Measurements from ENCODE around the gene MRM1.
"Not testable (repeated sequence)": the region's sequence is repeated elsewhere in the genome, so short reads cannot be mapped to it uniquely, and the experiment has no call there.

Gene MRM1

DNA sequence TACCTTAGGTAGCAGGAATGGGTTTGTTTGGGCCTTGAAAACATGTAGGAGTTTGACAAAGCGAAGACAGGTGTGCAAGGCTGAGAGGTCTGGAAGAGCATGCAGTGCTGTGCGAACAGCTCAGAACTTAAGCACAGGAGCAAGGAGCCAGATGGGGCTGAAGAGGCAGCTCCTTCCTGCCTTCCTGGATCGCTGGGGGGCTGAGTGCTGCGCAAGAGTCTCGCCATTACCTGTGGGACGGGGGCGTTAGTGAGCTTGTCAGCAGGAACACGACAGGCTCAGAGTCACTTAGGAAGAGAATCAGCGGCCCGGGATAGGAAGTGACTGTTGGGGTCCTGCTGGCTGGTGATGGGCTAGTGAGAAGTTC, 464 bp upstream of the MRM1 start:
- Histone ChIP-seq H3K27me3 (ENCODE audit: control insufficient read depth, insufficient read depth, low read length) (no peaks in the 10 kb centered on the region), H3K4me1 (ENCODE audit: control insufficient read depth, insufficient read depth, low read length) (0 out of 2 replicates have a peak, but pooled peaks cover 2% of the 10 kb centered on the region), H3K27ac (ENCODE audit: low read length) (no peak overlapping the region), H3K4me3 (ENCODE audit: low read length) (peak overlapping the region; percentile 70; the same call in 1 of the 2 replicates), H3K9me3 (ENCODE audit: control insufficient read depth, insufficient read depth, low read length) (no peaks in the 10 kb centered on the region), H3K36me3 (ENCODE audit: control insufficient read depth, insufficient read depth, low read length) (0 out of 2 replicates have a peak, but pooled peaks cover 7% of the 10 kb centered on the region)
- DNase-seq (ENCODE audit: low read depth, low spot score) = no peak
- no CpG with 5 or more reads among the region's 10 CpGs for WGBS (ENCODE audit: insufficient coverage, insufficient read length)

DNA sequence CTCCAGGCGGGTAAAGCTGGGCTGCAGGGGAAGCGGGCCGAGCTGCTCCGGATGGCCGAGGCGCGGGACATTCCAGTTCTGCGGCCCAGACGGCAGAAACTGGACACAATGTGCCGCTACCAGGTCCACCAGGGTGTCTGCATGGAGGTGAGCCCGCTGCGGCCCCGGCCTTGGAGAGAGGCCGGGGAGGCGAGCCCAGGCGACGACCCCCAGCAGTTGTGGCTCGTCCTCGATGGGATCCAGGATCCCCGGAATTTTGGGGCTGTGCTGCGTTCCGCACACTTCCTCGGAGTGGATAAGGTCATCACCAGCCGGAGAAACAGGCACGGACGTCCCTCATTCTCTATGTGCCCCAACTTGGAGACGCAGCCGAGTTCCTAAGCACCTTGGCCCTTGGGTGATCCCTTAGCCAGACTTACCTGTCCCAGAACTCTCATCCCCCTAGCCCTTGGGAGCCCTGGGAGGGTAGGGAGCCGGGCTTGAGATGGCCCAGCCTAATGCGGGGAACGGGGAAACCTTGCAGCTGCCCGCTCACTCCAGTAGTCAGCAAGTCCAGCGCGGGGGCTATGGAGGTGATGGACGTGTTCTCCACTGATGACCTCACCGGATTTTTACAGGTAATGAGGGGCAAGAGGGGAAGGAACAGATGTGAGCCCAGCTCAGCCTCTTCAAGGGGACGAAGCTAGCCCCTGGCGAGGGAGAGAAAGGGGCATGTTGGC, 806 bp downstream of the MRM1 start:
- peak overlapping the region; percentile 70 for H3K4me3 ChIP-seq (ENCODE audit: low read length)
- no peak overlapping the region for H3K27ac ChIP-seq (ENCODE audit: low read length)
- H3K9me3 ChIP-seq (ENCODE audit: control insufficient read depth, insufficient read depth, low read length) = no peaks in the 10 kb centered on the region
- H3K27me3 ChIP-seq (ENCODE audit: control insufficient read depth, insufficient read depth, low read length) = no peaks in the 10 kb centered on the region
- 0 out of 2 replicates have a peak, but pooled peaks cover 2% of the 10 kb centered on the region for H3K4me1 ChIP-seq (ENCODE audit: control insufficient read depth, insufficient read depth, low read length)
- DNase-seq (ENCODE audit: low read depth, low spot score) = no peak
- no CpG with 5 or more reads among the region's 38 CpGs for WGBS (ENCODE audit: insufficient coverage, insufficient read length)
- 0 out of 2 replicates have a peak, but pooled peaks cover 7% of the 10 kb centered on the region for H3K36me3 ChIP-seq (ENCODE audit: control insufficient read depth, insufficient read depth, low read length)

DNA sequence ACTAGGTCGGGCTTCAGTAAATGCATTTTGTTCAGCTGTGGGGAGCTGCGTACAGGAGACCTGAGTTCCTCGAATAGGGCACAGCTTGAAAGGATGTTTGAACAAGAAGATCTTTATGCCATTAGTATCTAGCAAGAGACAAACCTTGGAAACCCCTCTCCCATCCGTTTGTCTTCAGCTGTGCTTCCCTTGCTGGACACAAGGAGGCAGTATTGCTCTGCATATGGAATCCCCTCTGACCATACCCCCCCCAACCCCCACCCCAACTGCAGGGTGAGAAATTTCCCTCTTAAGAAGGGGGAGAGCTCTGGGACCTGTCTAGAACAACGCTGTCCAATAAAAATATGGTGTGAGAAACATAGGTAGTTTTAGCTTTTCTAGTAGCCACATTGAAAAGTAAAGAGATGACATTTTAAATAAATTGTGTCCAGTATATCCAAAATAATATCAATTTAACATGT, 1.6 kb downstream of the MRM1 start:
- H3K9me3 ChIP-seq (ENCODE audit: control insufficient read depth, insufficient read depth, low read length) = no peaks in the 10 kb centered on the region
- no peaks in the 10 kb centered on the region for H3K27me3 ChIP-seq (ENCODE audit: control insufficient read depth, insufficient read depth, low read length)
- no CpG with 5 or more reads among the region's 5 CpGs for WGBS (ENCODE audit: insufficient coverage, insufficient read length)
- 0 out of 2 replicates have a peak, but pooled peaks cover 2% of the 10 kb centered on the region for H3K4me1 ChIP-seq (ENCODE audit: control insufficient read depth, insufficient read depth, low read length)
- DNase-seq (ENCODE audit: low read depth, low spot score) = no peak
- H3K27ac ChIP-seq (ENCODE audit: low read length) = no peak overlapping the region
- H3K36me3 ChIP-seq (ENCODE audit: control insufficient read depth, insufficient read depth, low read length) = 0 out of 2 replicates have a peak, but pooled peaks cover 6% of the 10 kb centered on the region
- peak overlapping the region; percentile 70; the same call in 1 of the 2 replicates for H3K4me3 ChIP-seq (ENCODE audit: low read length)

GRCh38 chr17:36605028-36605427, 3.6 kb downstream of the MRM1 start:
- not testable (repeated sequence) for H3K36me3 ChIP-seq (ENCODE audit: control insufficient read depth, insufficient read depth, low read length); H3K27me3 ChIP-seq (ENCODE audit: control insufficient read depth, insufficient read depth, low read length); DNase-seq (ENCODE audit: low read depth, low spot score); H3K27ac ChIP-seq (ENCODE audit: low read length); H3K4me3 ChIP-seq (ENCODE audit: low read length); H3K4me1 ChIP-seq (ENCODE audit: control insufficient read depth, insufficient read depth, low read length); H3K9me3 ChIP-seq (ENCODE audit: control insufficient read depth, insufficient read depth, low read length)
- no CpG with 5 or more reads among the region's 5 CpGs for WGBS (ENCODE audit: insufficient coverage, insufficient read length)

- Histone ChIP-seq H3K36me3 (ENCODE audit: control insufficient read depth, insufficient read depth, low read length) (0 out of 2 replicates have a peak, but pooled peaks cover 2% of the 10 kb centered on the region), H3K4me1 (ENCODE audit: control insufficient read depth, insufficient read depth, low read length) (peaks cover under 1% of the 10 kb centered on the region), H3K27ac (ENCODE audit: low read length) (no peak overlapping the region), H3K27me3 (ENCODE audit: control insufficient read depth, insufficient read depth, low read length) (no peaks in the 10 kb centered on the region), H3K4me3 (ENCODE audit: low read length) (no peak overlapping the region), H3K9me3 (ENCODE audit: control insufficient read depth, insufficient read depth, low read length) (no peaks in the 10 kb centered on the region)
- no peak for DNase-seq (ENCODE audit: low read depth, low spot score)
- WGBS (ENCODE audit: insufficient coverage, insufficient read length) = no CpG with 5 or more reads among the region's 7 CpGs
These were observed 6.9 kb downstream of the MRM1 start for GRCh38 chr17:36608280-36608679.

GRCh38 chr17:36608794-36609497, 7.6 kb downstream of the MRM1 start:
- Histone ChIP-seq H3K27me3 (ENCODE audit: control insufficient read depth, insufficient read depth, low read length) (no peaks in the 10 kb centered on the region), H3K27ac (ENCODE audit: low read length) (no peak overlapping the region), H3K36me3 (ENCODE audit: control insufficient read depth, insufficient read depth, low read length) (0 out of 2 replicates have a peak, but pooled peaks cover 2% of the 10 kb centered on the region), H3K9me3 (ENCODE audit: control insufficient read depth, insufficient read depth, low read length) (no peaks in the 10 kb centered on the region), H3K4me3 (ENCODE audit: low read length) (no peak overlapping the region), H3K4me1 (ENCODE audit: control insufficient read depth, insufficient read depth, low read length) (peaks cover 2% of the 10 kb centered on the region)
- WGBS (ENCODE audit: insufficient coverage, insufficient read length) = no CpG with 5 or more reads among the region's 24 CpGs
- DNase-seq (ENCODE audit: low read depth, low spot score) = no peak

- no peaks in the 10 kb centered on the region for H3K9me3 ChIP-seq (ENCODE audit: control insufficient read depth, insufficient read depth, low read length)
- WGBS (ENCODE audit: insufficient coverage, insufficient read length) = no CpG with 5 or more reads among the region's 7 CpGs
- H3K36me3 ChIP-seq (ENCODE audit: control insufficient read depth, insufficient read depth, low read length) = 0 out of 2 replicates have a peak, but pooled peaks cover 2% of the 10 kb centered on the region
- H3K4me1 ChIP-seq (ENCODE audit: control insufficient read depth, insufficient read depth, low read length) = peaks cover 2% of the 10 kb centered on the region
- H3K4me3 ChIP-seq (ENCODE audit: low read length) = no peak overlapping the region
- H3K27me3 ChIP-seq (ENCODE audit: control insufficient read depth, insufficient read depth, low read length) = no peaks in the 10 kb centered on the region
- no peak for DNase-seq (ENCODE audit: low read depth, low spot score)
- no peak overlapping the region for H3K27ac ChIP-seq (ENCODE audit: low read length)
These were observed 8.1 kb downstream of the MRM1 start for GRCh38 chr17:36609498-36609862.

DNA sequence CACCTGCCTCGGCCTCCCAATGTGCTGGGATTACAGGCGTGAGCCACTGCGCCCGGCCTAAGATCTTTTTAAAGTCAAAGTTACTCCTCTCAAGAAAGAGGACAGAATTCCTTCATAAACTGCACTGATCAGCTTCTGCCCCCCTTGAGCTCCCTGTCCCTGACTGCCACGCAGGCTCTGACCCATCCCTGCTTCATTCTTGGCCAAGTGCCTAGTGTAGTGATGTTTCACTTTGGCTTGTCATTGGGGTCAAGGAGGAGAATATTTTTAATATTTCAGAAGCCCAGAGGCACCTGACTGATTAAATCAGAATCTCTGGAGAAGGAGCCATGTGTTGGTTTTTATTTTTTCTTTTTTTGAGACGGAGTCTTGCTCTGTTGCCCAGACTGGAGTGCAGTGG, 9.1 kb downstream of the MRM1 start:
- peaks cover 2% of the 10 kb centered on the region for H3K4me1 ChIP-seq (ENCODE audit: control insufficient read depth, insufficient read depth, low read length)
- no peak overlapping the region for H3K27ac ChIP-seq (ENCODE audit: low read length)
- no CpG with 5 or more reads among the region's 6 CpGs for WGBS (ENCODE audit: insufficient coverage, insufficient read length)
- no peaks in the 10 kb centered on the region for H3K27me3 ChIP-seq (ENCODE audit: control insufficient read depth, insufficient read depth, low read length)
- no peak for DNase-seq (ENCODE audit: low read depth, low spot score)
- no peaks in the 10 kb centered on the region for H3K9me3 ChIP-seq (ENCODE audit: control insufficient read depth, insufficient read depth, low read length)
- H3K4me3 ChIP-seq (ENCODE audit: low read length) = no peak overlapping the region
- 0 out of 2 replicates have a peak, but pooled peaks cover 2% of the 10 kb centered on the region for H3K36me3 ChIP-seq (ENCODE audit: control insufficient read depth, insufficient read depth, low read length)

- no peak overlapping the region for H3K27ac ChIP-seq (ENCODE audit: low read length)
- no peaks in the 10 kb centered on the region for H3K27me3 ChIP-seq (ENCODE audit: control insufficient read depth, insufficient read depth, low read length)
- H3K4me3 ChIP-seq (ENCODE audit: low read length) = no peak overlapping the region
- H3K9me3 ChIP-seq (ENCODE audit: control insufficient read depth, insufficient read depth, low read length) = no peaks in the 10 kb centered on the region
- H3K4me1 ChIP-seq (ENCODE audit: control insufficient read depth, insufficient read depth, low read length) = peaks cover 2% of the 10 kb centered on the region
- DNase-seq (ENCODE audit: low read depth, low spot score) = no peak
- H3K36me3 ChIP-seq (ENCODE audit: control insufficient read depth, insufficient read depth, low read length) = 0 out of 2 replicates have a peak, but pooled peaks cover 2% of the 10 kb centered on the region
- no CpG with 5 or more reads among the region's 9 CpGs for WGBS (ENCODE audit: insufficient coverage, insufficient read length)
These were observed 10.1 kb downstream of the MRM1 start for GRCh38 chr17:36611345-36612072.

DNA sequence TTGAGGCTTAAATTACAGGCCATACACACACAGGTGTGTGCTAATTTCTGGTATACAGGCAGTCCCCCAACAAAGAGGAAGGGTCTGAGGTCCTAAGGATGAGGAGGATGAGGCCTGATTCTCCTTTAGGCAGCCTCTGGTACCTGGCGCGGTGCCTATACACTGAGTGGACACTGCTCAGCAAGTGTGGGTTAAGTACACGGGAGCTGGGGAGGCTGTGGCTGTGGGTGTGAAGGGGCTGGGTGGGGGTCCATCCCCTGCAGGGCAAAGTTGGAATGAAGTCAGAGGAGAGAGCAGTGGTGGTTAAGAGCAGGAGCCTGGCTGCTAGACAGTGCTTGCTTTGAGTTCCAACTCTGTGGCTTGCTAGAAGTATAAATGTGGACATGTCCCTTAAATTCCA, 10.9 kb downstream of the MRM1 start:
- WGBS (ENCODE audit: insufficient coverage, insufficient read length) = no CpG with 5 or more reads among the region's 3 CpGs
- H3K4me1 ChIP-seq (ENCODE audit: control insufficient read depth, insufficient read depth, low read length) = peaks cover 2% of the 10 kb centered on the region
- DNase-seq (ENCODE audit: low read depth, low spot score) = no peak
- H3K9me3 ChIP-seq (ENCODE audit: control insufficient read depth, insufficient read depth, low read length) = no peaks in the 10 kb centered on the region
- no peak overlapping the region for H3K27ac ChIP-seq (ENCODE audit: low read length)
- H3K36me3 ChIP-seq (ENCODE audit: control insufficient read depth, insufficient read depth, low read length) = 0 out of 2 replicates have a peak, but pooled peaks cover 2% of the 10 kb centered on the region
- H3K4me3 ChIP-seq (ENCODE audit: low read length) = no peak overlapping the region
- no peaks in the 10 kb centered on the region for H3K27me3 ChIP-seq (ENCODE audit: control insufficient read depth, insufficient read depth, low read length)

Measured in iPS DF 6.9 (cell line).